K562 (cell line): ENCODE results near the gene CDKN2AIPNL. TPM values are rescaled to one million over a fixed set of nuclear protein-coding genes. Genes with fewer than 3 reads are reported as not detected.
A peak's percentile ranks its signal among the peaks of the same experiment; 100 is the strongest.

Source experiments
- HNRNPH1 ChIP-seq: fragments of 200-400 bp; formaldehyde crosslinking; optimal IDR thresholded peaks from 2 replicates; pipeline ENCODE3; 2017; ENCODE audit warnings: low read depth, mild to moderate bottlenecking, low read length, moderate library complexity
- KHSRP ChIP-seq: fragments of 450-650 bp; IDR thresholded peaks from 2 replicates; pipeline ENCODE4 v1.6.1; 2017
- MYC ChIP-seq, 2 experiments: fragments of 250-450 bp in 1 of 2; sonication (Bioruptor Pico) in 1 of 2; IDR thresholded peaks; 2 replicates each; pipeline versions ENCODE4 v1.5.1 to v1.6.1; 2012 to 2021; ENCODE audit warnings: low read depth in 2 of 2, borderline replicate concordance in 1 of 2, improper control_type of control experiment in 1 of 2, low read length in 1 of 2, mild to moderate bottlenecking in 1 of 2, moderate library complexity in 1 of 2
- STAT5A ChIP-seq: IDR thresholded peaks from 2 replicates; pipeline ENCODE4 v1.6.1; 2012; ENCODE audit warnings: low read length, inconsistent platforms, borderline replicate concordance
- TEAD1 ChIP-seq, 2 experiments: fragments of 450-650 bp in 1 of 2; sonication (generic) in 1 of 2; formaldehyde crosslinking; IDR thresholded peaks; 2 replicates each; pipeline versions ENCODE4 v1.4.0 to v1.8.0; 2020 to 2022; ENCODE audit warnings: mild to moderate bottlenecking in 2 of 2, missing genetic modification reagents in 1 of 2
- ZBTB7A ChIP-seq: IDR thresholded peaks from 2 replicates; pipeline ENCODE4 v1.6.1; 2011; ENCODE audit warnings: low read depth, mild to moderate bottlenecking, low read length, moderate library complexity, borderline replicate concordance; ENCODE audit not compliant: control insufficient read depth
- polyA plus RNA-seq, 8 experiments: library from polyadenylated mRNA; depleted of rRNA in 4 of 8; stranded (reverse) in 5 of 8; unstranded in 3 of 8; fragments of >200 nt; fragmentation: Nextera tagmentation in 2 of 8; fragmentation: Illumina TruSeq in 1 of 8; extraction: Ambion mirVana in 2 of 8; extraction: Trizol in 1 of 8; gene quantifications; 2 replicates each; pipeline versions ENCODE4 v1.2.1 to v1.2.3, GENCODE V29; 2011 to 2014; ENCODE audit warnings: inconsistent platforms in 1 of 8, missing spikeins in 1 of 8
- total RNA-seq, 7 experiments: library from RNA; depleted of rRNA in 6 of 7; stranded (reverse); fragments of >200 nt in 6 of 7; fragmentation: Illumina TruSeq in 2 of 7; extraction: Trizol in 2 of 7; gene quantifications; 2 replicates each; pipeline versions ENCODE4 v1.2.1 to v1.2.3, GENCODE V29; 2011 to 2021; ENCODE audit warnings: low replicate concordance in 1 of 7
- TF ChIP-seq, protein P1 (sequence below): fragments of 200-800 bp; sonication (Bioruptor generic); IDR thresholded peaks from 2 replicates; pipeline ENCODE4 v1.6.1; 2016; ENCODE audit warnings: missing genetic modification characterization, missing compliant biosample characterization
- TF ChIP-seq, protein P2 (sequence below): fragments of 250-450 bp; sonication (Bioruptor Pico); IDR thresholded peaks from 2 replicates; pipeline ENCODE4 v1.8.0; 2022; ENCODE audit warnings: inconsistent platforms, mild to moderate bottlenecking, moderate library complexity, borderline replicate concordance
- TF ChIP-seq, protein P3 (sequence below): sonication (generic); formaldehyde crosslinking; IDR thresholded peaks from 2 replicates; pipeline ENCODE4 v1.8.0; 2022; ENCODE audit warnings: mild to moderate bottlenecking, missing genetic modification reagents, borderline replicate concordance
- TF ChIP-seq, protein P4 (sequence below): fragments of 450-650 bp; IDR thresholded peaks from 2 replicates; pipeline ENCODE4 v1.6.1; 2016

The CDKN2AIPNL gene
- total and polyA plus RNA-seq, 9 of the 15 experiments (the other 6 are each of a cell fraction or from before 2014, with no cell fraction given) = 19.9 to 46.9 (median 42.2) TPM

DNA sequence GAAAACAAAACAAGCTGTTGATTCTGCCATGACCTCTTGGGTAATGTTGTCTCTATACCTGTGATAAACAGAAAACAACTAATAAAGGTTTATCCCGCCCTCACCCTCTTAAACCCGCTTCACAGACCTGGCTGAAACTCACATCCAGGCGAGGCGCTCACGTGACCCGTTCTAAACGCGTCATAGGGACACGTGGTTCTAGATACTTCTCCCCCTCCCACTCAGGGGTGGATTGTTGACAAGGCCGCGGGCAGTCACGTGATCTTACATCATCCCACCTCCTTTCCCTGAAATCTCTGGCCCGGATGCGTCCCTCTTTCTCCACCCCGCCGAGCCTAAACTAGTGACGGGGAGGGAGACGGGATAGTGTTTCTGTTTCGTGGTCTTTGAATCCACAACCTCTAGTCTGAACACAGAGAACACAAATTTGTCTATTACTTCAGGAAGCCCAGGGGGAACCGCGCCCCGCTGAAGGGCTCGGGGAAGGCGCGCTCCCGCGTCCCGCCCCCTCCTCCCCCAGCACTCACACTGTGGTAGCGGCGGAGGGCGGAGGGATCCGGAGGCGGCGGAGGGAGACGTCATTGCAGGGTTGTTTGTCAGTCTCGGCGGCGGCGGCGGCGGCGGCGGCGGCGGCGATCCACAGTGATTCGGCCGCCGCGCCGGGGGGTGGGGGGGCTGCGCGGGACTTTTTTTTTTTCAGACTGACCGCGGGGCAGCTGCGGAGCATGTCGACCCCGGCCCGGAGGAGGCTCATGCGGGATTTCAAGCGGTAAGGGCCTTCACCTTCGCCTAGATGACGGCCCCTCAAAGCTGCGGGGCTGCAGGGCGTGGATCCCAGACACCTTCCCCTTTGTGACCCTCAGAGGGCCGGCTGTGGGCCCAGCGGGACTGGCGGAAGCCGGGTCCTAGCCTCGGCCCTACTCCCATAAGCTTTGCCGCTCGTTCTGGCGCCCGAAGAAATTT lies 40.5 kb downstream of the CDKN2AIPNL start, which contains the start of gene UBE2B (continued):
- TF ChIP-seq, protein P1, sequence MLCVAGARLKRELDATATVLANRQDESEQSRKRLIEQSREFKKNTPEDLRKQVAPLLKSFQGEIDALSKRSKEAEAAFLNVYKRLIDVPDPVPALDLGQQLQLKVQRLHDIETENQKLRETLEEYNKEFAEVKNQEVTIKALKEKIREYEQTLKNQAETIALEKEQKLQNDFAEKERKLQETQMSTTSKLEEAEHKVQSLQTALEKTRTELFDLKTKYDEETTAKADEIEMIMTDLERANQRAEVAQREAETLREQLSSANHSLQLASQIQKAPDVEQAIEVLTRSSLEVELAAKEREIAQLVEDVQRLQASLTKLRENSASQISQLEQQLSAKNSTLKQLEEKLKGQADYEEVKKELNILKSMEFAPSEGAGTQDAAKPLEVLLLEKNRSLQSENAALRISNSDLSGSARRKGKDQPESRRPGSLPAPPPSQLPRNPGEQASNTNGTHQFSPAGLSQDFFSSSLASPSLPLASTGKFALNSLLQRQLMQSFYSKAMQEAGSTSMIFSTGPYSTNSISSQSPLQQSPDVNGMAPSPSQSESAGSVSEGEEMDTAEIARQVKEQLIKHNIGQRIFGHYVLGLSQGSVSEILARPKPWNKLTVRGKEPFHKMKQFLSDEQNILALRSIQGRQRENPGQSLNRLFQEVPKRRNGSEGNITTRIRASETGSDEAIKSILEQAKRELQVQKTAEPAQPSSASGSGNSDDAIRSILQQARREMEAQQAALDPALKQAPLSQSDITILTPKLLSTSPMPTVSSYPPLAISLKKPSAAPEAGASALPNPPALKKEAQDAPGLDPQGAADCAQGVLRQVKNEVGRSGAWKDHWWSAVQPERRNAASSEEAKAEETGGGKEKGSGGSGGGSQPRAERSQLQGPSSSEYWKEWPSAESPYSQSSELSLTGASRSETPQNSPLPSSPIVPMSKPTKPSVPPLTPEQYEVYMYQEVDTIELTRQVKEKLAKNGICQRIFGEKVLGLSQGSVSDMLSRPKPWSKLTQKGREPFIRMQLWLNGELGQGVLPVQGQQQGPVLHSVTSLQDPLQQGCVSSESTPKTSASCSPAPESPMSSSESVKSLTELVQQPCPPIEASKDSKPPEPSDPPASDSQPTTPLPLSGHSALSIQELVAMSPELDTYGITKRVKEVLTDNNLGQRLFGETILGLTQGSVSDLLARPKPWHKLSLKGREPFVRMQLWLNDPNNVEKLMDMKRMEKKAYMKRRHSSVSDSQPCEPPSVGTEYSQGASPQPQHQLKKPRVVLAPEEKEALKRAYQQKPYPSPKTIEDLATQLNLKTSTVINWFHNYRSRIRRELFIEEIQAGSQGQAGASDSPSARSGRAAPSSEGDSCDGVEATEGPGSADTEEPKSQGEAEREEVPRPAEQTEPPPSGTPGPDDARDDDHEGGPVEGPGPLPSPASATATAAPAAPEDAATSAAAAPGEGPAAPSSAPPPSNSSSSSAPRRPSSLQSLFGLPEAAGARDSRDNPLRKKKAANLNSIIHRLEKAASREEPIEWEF (CRISPR knock-in tag) = peak; percentile 54; the same call in 1 of the 2 replicates
- TF ChIP-seq STAT5A (0 out of 2 replicates have a peak, but pooled peaks have one; percentile 8), ZBTB7A (peak; percentile 86; the same call in 1 of the 2 replicates), TEAD1 (CRISPR knock-in tag; IDR thresholded peaks at IDR 0.05) (no peak; a peak in 1 of 4 replicates), KHSRP (0 out of 2 replicates have a peak, but pooled peaks have one; percentile 16), HNRNPH1 (no peak), MYC (IDR thresholded peaks at IDR 0.05; ENCODE audit: low read depth, low read length) (peak; percentile 77), MYC (CRISPR knock-in tag; IDR thresholded peaks at IDR 0.05; ENCODE audit: borderline replicate concordance, low read depth) (peak; percentile 87)
- TF ChIP-seq, protein P2, sequence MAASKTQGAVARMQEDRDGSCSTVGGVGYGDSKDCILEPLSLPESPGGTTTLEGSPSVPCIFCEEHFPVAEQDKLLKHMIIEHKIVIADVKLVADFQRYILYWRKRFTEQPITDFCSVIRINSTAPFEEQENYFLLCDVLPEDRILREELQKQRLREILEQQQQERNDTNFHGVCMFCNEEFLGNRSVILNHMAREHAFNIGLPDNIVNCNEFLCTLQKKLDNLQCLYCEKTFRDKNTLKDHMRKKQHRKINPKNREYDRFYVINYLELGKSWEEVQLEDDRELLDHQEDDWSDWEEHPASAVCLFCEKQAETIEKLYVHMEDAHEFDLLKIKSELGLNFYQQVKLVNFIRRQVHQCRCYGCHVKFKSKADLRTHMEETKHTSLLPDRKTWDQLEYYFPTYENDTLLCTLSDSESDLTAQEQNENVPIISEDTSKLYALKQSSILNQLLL (CRISPR knock-in tag) = no peak
- TF ChIP-seq, protein P3, sequence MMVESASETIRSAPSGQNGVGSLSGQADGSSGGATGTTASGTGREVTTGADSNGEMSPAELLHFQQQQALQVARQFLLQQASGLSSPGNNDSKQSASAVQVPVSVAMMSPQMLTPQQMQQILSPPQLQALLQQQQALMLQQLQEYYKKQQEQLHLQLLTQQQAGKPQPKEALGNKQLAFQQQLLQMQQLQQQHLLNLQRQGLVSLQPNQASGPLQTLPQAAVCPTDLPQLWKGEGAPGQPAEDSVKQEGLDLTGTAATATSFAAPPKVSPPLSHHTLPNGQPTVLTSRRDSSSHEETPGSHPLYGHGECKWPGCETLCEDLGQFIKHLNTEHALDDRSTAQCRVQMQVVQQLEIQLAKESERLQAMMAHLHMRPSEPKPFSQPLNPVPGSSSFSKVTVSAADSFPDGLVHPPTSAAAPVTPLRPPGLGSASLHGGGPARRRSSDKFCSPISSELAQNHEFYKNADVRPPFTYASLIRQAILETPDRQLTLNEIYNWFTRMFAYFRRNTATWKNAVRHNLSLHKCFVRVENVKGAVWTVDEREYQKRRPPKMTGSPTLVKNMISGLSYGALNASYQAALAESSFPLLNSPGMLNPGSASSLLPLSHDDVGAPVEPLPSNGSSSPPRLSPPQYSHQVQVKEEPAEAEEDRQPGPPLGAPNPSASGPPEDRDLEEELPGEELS (CRISPR knock-in tag) = no peak
- TF ChIP-seq, protein P4, sequence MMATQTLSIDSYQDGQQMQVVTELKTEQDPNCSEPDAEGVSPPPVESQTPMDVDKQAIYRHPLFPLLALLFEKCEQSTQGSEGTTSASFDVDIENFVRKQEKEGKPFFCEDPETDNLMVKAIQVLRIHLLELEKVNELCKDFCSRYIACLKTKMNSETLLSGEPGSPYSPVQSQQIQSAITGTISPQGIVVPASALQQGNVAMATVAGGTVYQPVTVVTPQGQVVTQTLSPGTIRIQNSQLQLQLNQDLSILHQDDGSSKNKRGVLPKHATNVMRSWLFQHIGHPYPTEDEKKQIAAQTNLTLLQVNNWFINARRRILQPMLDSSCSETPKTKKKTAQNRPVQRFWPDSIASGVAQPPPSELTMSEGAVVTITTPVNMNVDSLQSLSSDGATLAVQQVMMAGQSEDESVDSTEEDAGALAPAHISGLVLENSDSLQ = peak; percentile 78
